NCI-H345 treated with DMSO at 0.1 percent for 48 hours (cell line): ENCODE results near the gene GOLIM4.
A peak's percentile ranks its signal among the peaks of the same experiment; 100 is the strongest.
"Not testable (repeated sequence)": the region's sequence is repeated elsewhere in the genome, so short reads cannot be mapped to it uniquely, and the experiment has no call there.

Experiments used
- DNase-seq: peaks from one replicate; lab custom pipeline; 2025; ENCODE audit not compliant: unreplicated experiment; lab: John Stamatoyannopoulos, UW

The GOLIM4 gene, protein sequence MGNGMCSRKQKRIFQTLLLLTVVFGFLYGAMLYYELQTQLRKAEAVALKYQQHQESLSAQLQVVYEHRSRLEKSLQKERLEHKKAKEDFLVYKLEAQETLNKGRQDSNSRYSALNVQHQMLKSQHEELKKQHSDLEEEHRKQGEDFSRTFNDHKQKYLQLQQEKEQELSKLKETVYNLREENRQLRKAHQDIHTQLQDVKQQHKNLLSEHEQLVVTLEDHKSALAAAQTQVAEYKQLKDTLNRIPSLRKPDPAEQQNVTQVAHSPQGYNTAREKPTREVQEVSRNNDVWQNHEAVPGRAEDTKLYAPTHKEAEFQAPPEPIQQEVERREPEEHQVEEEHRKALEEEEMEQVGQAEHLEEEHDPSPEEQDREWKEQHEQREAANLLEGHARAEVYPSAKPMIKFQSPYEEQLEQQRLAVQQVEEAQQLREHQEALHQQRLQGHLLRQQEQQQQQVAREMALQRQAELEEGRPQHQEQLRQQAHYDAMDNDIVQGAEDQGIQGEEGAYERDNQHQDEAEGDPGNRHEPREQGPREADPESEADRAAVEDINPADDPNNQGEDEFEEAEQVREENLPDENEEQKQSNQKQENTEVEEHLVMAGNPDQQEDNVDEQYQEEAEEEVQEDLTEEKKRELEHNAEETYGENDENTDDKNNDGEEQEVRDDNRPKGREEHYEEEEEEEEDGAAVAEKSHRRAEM

DNA sequence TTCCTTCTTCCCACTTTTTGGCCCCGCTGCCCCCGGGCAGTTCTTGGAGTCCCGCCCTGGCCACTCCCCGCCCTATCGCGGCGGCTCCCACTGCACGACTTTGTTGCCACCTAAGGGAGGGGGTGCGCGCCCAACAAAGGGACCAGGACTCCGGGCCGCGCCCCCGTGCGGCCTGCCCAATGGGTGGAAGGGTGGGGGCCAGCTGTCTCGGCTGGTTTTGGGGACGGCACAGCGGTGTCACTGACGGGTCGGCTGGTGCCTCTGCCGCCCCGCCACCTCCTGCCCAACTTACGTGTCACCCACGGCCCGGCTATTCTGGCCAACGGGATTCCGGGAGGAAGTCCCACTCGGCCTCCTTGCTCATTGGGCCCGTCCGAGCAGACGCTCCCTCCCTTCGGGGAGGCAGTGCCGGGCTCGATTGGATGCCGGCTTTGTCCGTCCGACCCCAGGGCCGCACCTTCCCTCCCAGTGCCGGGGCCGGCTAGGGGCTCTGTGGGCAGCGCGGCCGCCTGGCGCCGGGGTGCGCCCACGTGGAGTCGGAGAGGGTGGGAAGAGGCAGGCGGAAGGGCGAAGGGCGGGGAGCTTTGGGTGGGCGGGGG lies at the start of gene GOLIM4:
Gene GOLIM4, minus strand, starts transcription at position 314 of the 599 bp plus-strand sequence. CDS start 639 bp downstream, outside the sequence.
- peak; percentile 67 for DNase-seq

- no peak for DNase-seq
These were observed 45.8 kb upstream of the GOLIM4 start for GRCh38 chr3:168141405-168141998.

GRCh38 chr3:168139947-168140346 lies 44.2 kb upstream of the GOLIM4 start:
- no peak for DNase-seq

- no peak for DNase-seq
These were observed 42.7 kb upstream of the GOLIM4 start for GRCh38 chr3:168138421-168138820.

DNA sequence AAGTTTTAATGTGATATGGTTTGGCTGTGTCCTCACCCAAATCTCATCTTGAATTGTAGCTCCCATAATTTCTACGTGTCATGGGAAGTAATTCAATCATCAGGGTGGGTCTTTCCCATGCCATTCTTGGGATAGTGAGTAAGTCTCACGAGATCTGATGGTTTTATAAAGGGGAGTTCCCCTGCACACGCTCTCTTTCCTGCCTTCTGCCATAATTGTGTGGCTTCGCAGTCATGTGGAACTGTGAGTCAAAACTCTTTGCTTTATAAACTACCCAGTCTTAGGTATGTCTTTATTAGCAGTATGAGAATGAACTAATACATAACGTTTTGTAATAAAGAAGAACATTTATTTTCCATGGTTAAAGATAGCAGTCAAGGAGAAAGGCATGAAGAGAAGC lies 39.2 kb upstream of the GOLIM4 start:
- DNase-seq = no peak

- DNase-seq = not testable (repeated sequence)
These were observed 34.5 kb upstream of the GOLIM4 start for GRCh38 chr3:168130250-168130649.

DNA sequence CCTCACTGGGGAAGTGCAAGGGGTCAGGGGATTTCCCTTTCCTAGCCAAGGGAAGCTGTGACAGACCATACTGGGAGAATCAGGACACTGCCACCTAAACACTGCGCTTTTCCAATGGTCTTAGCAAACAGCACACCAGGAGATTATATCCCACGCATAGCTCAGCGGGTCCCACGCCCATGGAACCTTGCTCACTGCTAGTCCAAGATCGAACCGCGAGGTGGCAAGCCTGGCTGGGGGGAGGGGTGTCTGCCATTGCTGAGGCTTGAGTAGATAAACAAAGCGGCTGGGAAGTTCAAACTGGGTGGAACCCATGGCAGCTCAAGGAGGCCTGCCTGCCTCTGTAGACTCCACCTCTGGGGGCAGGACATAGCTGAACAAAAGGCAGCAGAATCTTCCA lies 32.7 kb upstream of the GOLIM4 start:
- not testable (repeated sequence) for DNase-seq

GRCh38 chr3:168127466-168127865 lies 31.7 kb upstream of the GOLIM4 start:
- no peak for DNase-seq

- DNase-seq = no peak
These were observed 29.1 kb upstream of the GOLIM4 start for GRCh38 chr3:168124791-168125190.

- no peak for DNase-seq
These were observed 28.6 kb upstream of the GOLIM4 start for GRCh38 chr3:168124291-168124690.

GRCh38 chr3:168123201-168124176 lies 27.8 kb upstream of the GOLIM4 start:
- no peak for DNase-seq

GRCh38 chr3:168121184-168122017 lies 25.7 kb upstream of the GOLIM4 start:
- DNase-seq = no peak

DNA sequence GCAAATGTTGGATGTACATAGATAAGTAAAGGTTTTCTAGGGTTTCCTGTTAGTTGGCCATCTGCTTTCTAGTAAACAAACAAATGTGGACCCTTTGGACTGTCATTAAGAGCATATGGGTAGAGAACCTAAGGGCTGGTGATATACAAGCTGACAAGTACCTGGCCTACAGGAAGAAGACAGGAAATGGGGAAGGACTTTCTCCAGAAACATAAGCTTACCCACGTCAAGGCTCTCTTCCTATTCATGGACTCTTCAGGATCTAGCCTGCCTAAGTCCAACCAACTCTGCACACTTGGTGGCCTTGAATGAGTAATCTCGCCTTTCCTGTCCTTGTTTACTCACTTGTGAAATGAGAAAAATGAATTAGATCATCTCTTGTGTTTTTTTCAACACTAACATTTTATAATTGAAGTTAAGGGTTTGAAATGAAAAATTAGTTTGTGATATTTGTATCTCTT lies 22.2 kb upstream of the GOLIM4 start:
- no peak for DNase-seq

DNA sequence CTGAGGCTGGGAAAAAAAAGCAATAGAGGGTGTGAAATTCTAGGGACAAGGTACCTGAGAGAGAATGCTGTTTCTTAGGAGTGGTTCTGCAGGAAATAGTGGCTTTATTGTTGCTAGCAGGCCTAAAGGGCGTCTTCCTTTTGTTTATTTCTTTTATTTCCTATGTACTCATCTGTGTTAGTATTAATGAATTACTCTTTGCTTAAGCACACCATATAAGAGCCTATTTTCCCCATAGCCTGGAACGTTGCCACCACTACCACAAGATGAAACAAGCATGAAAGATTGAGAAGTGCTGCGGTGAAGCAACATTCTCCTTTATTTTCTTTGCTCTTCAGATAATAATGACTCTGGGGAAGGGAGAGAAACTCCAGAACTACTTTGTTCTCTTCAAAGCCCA lies 21.3 kb upstream of the GOLIM4 start:
- DNase-seq = no peak

GRCh38 chr3:168116279-168116678 lies 20.6 kb upstream of the GOLIM4 start:
- no peak for DNase-seq

DNA sequence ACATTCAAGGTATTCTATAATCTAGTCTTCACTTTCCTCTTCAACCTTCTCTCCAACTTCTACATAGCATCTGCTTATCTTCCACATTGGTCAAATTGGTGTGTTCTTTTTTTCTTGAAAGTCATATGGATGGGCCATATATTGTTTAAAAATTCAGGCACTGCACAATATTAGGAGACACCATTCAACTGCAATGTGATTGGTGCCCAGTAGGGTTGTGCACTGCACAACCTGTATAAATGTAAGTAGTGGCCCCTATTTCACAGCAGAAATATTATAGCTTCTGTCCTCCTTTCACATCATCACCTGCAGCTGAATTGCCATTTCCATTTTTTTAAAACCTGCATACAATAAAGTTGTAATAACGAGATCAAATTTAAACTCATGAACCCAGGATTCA lies 18.1 kb upstream of the GOLIM4 start:
- DNase-seq = no peak

- DNase-seq = no peak
These were observed 17.2 kb upstream of the GOLIM4 start for GRCh38 chr3:168112894-168113293.

DNA sequence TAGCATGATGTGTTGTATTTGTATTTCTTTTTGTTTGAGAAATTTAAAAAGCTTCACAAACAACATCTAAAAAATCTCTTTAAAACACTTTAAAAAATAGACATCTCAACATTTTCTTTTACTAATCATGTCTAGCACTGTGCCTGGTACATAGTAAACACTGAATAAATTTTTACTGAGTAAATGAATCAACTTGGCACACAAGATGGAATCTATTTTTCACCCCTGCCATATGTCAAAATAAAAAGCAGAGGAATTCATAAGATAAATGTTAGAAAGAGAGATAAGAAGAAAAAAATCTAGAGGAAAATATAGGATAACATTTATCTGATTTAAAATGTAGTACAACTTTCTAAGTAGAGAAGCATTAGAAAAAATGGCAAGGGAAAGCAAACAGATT lies 8.6 kb upstream of the GOLIM4 start:
- DNase-seq = no peak

DNA sequence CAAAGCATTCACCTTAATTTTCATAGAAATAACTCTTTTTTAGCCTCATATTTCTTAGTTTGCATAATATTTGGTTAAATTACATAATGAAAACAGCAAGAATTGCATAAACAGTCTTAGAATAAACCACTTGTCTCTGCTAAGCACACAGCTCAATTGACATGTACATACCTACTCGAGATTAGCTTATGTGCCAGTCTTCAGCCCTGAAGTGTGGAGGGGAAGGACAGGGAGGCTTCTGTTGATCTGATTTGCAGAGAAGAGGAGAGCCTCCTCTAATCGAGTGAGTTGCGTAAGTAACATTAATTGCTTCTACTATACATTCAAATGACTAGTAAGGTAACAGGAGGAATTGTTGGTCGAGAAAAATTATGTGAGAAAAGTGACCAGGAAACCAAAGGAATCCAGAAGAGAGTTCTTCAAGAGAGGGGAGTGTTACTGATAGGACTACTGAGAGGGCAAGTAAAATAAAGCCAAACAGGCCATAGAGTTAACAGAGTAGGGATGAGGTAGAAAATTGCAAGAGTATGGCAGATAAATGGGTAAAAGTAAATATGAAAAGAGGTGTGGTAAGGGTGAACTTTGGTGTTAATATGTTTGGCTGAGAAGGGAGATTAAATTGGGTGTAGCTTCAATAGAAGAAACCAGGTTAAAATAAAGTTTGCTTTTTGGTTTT lies 7.1 kb upstream of the GOLIM4 start:
- no peak for DNase-seq
